Endometrium (tissue), 2 donors: ENCODE measurements around the gene CTNNA2.

Experiments used
- FAIRE-seq: peaks from 2 replicates; lab custom pipeline; 2012; peaks lifted over from hg19 to GRCh38; lab: Jason Lieb, UNC
- donor health status: control.
- donor health status: control.

CTNNA2 gene

DNA sequence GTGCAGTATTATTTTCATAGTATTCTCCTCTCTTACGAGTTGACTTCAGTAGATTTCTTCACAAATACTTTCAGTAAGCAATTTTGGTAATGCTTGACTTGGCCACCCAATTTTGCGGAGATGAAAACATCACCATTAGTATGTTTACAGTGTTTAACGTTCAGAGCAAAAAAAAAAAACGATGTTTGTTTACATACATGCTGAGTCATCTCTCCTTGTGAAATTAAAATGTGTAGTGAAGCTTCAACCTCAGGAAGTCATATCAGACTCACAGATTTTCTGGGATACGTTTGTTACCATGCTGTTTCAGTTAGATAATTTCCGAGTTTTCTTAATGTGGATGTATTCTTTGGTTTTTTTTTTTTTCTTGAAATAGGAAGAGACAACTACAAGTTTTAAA is 100.1 kb downstream of the CTNNA2 start:
- FAIRE-seq = no peak

DNA sequence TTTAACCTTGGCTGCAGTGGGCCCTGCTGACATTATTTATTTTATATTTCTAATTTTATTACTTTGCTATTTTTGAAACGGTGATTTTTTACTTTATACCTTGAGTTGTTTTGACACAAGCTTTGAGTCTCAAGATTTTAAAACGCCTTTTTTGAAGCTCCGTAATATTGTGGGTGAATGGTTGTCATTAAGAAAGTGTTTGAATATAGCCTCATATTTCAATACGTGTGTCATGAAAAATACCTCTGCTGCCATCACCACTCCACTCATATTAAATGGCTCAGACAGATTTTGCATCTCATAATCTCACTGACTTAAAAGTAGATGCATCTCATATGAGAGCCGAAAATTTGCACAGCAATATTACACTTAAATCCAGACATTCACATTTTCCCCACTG is 106.6 kb downstream of the CTNNA2 start:
- no peak for FAIRE-seq

DNA sequence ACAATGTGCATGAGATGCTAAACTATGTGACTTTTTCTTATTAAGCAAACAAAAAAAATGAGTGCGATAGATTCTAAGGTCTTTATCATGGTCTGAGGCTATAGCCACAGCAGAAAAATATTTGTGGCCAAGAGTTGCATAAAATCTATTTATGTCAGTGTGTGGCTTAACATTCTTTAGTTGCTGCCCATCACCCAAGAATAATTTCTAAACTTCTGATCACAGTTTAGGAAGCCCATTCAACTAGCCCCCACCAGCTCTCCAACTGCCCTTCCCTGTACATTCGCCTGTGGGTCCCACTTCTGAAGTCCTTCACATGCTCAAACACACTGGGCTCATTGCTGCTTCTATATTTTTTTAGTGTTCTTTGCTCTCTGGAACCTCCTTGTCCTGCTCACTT is 107.1 kb downstream of the CTNNA2 start:
- no peak for FAIRE-seq

DNA sequence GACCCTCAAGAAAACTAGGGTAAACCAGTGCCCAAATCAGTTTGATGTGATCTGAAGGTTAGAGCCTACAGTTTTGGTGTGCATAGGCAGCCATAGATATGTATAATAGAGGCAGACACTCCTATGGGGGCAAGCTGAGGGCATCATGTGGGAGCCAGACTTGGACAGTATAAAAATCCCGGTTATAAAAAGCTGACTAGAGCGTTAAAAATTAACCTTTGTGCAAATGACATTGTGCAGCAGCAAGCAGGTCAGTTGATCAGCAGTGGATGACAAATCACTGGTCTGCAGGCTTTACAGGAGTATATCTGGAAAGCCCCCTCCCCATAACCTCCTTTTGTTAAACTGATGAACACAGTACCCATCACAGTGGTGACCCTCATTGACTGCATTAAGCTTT is 107.8 kb downstream of the CTNNA2 start:
- FAIRE-seq = no peak

DNA sequence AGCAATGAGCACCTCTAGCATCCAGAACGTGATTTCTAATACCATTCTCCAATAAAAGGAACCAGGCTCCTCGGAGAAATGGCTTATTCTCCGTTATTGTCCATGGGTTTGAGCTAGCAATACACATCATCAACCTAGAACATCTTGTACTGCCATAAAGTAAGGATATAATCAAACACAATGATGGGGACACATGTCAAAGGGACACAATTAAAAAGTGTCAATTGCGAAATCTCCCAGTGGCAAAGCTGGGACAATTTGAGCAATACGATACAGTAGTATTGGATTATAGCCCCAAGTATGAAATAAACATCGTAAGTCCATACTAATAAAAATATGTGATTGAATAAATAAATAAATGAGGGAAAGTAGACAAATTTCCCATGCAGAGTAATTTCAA is 108.4 kb downstream of the CTNNA2 start:
- no peak for FAIRE-seq

DNA sequence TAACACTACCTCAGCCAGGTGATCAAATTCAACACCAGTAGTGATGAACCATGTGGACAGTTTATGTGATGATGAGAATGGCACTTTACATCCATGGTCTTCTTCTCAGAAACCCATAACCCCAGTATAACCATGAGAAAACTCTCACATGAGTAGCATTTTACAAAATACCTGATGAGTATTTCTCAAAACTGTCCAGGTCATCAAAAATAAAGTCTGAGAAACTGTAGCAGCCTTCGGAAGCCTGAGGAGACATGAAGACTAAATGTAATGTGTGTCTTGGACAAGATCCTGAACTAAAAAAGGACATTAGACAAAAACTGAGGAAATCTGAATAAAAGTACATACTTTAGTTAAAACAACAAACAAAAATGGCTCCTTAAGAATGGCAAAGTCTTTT is 108.9 kb downstream of the CTNNA2 start:
- no peak for FAIRE-seq

DNA sequence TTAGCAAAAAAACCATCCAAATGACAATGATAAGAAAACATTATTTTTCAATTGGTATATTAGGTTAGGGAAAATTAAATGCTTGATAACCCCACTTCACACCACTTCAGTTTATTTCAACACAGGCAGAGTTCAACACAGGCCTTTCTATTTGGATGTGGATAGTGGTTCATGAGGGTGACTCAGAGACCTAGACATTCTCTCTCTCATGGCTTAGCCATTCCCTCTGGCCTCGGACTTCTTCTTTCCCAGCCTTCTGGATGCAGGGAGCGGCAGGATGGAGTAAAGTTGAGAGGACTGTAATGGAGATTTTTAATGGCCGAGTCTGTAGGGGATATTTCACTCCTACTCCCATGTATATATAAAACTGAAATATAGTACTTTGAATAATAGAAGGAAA is 109.7 kb downstream of the CTNNA2 start:
- no peak for FAIRE-seq

DNA sequence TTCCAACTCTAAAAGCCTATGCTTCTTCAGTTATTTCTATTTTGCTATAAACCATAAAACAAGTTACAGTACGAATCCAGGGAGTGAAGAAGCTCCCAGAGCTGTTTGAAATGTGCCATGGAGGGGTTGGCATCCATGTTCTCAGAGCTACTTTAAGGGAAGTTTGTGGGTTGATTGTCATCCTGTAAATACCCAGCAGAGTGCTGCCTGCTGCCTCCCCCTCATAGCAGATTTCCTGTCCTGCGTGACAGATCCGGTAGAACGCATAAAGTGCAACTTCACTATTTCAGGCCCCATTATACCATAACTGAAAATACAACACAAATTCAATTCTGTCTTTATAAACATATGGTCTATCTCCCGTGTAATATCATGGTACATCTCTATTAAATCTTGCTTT is 114.4 kb downstream of the CTNNA2 start:
- no peak for FAIRE-seq

DNA sequence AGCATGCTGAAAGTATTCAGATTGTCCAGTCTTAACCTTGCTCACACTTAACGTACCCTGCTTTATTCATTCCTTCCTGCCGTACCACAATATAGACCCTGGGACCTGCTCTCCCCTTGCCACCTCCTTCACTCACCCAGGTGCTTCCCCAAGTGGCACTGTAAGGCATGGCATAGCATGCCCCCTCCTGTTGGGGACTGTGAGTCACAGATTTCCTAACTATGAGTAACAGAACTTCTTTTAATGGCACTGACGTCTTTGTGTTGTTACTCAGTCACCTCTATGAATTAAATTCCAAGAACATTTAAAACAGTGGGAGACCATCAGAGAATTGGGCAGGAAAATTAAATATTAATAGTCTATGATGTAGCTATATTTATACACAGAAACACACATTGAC is 117.2 kb downstream of the CTNNA2 start:
- FAIRE-seq = no peak

DNA sequence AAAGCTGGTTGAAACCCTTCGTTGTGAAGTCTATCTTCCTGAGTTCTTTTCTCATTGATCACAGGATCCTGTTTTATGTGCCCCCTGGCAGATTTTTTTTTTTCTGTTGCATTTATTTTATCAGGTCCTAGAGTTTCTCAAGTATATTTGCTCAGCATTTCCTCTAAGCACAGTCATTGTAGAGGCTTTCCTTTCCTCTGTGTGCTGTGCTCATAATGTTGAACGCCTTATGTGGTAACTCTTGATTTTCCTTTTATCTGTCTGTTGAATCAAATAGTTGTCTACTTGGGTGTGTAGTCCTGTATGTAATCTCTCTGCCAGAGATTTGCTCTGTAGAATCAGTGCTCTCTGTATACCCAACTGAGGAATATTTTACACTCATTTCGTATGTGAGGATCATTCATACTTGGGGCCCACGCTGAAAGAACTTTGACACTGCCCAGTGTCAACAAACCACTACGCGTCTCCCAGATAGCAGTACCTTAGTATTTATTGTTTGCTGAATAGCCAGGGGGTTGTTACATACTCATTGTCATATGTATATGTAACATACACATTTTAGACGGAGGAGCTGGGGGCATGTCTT is 118.2 kb downstream of the CTNNA2 start:
- FAIRE-seq = no peak

DNA sequence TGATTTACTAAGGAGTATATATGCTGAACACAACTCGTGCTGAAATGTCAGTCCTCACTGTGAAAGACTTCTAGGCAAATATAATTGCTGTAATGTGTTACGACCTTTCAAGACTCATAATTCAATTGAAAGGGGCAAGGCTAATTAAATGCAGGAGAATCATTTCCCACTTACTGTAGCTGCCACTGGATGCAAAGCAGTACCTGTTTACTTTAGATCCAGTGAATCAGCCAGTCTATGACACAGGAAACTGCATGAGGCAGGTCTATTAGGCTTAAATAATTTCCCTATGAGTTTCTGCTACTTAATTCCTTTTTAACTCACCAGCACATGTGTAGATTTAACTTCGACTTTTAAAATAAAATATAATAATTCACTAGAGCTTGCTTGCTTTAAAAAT is 125.6 kb downstream of the CTNNA2 start:
- FAIRE-seq = no peak

DNA sequence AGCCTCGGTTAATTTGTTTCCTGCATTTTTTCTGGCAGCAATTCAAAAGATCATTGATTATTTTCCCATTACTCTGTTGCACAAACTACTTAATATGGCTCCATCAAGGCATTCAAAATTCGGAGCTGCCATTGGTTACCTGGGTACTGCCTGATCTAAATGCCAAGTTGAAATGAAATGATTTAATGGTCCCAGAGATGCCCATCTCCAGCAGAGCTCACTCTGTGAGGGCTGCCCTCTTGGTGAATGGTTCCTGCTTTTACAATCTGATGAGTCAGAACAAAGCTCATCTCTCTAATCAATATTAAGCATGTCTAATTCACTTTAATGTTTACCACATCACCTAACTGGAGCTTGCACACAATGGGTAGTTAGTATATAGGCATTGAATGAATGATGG is 126.1 kb downstream of the CTNNA2 start:
- FAIRE-seq = no peak

DNA sequence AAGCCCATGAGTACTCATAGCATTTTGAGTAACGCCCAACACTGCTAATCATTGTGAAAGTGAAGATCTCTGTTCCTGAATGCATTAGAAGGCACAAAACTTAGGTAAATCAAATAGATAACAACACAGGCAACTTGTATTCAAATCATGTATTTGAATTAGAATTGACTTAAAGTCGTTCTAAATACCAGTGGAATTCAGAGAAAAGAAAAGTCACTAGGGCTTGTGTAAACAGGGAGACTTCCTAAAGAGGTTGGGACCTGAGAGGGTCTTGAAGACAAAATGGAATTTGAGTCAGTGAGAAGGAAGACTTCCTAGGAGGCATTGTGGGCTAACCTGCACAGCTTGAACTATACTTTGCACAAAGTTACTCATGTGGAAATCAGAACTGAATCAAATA is 127.2 kb downstream of the CTNNA2 start:
- FAIRE-seq = no peak

DNA sequence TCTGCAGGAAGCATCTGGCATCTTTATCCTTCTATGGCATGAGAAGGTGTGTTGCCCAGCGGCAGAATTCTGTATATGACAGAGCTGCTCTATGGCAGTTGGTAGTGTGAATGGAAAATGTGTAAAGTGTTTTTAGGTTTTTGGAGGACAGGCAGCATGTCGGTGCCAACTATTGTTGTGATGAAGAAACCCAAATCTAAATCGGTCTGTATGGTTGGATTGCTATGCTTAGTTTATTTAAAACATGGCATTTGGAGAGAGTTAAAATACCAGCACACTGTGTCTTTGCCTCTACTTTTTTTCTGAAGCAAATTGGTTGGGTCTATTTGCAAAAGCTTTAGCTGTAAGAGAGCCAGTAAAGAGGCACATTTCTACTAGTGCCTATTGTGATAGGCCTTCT is 136.7 kb downstream of the CTNNA2 start:
- no peak for FAIRE-seq

DNA sequence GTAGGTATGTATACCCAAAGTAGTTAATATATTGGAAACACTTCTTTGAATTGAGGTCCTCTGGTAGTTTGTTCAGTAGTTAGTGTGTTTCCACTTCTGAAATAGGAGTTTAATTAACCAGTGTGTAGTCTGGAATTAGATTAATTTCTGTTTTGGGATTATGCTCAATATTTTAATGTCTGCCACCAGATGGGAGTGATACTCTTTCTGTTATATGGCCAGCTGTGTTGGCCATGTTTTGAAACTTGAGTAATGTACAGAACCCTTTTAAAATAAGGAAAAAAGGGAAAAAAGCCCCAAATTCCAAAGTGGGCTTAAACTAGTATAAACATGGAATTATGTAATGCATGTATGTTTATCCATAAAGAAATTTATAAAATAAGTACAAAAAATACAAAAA is 147.7 kb downstream of the CTNNA2 start:
- FAIRE-seq = no peak

DNA sequence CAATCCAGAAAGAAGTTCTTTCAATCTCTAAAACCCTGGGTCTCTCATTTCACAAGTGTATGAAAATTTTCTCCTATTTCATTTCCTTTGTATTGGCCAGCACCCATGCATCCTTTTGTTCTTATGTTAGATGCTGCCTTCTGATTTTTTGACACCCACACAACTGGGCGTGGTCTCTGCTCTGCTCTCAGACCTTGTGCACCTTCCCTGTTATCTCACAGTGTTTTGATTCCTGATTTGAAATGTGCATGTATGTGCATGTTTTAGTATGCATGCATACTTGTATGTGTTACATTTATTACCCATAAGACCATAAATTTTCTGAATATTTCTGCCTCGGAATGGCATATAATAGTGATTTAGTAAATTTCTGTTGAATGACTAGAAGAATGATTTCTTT is 152.2 kb downstream of the CTNNA2 start:
- no peak for FAIRE-seq

DNA sequence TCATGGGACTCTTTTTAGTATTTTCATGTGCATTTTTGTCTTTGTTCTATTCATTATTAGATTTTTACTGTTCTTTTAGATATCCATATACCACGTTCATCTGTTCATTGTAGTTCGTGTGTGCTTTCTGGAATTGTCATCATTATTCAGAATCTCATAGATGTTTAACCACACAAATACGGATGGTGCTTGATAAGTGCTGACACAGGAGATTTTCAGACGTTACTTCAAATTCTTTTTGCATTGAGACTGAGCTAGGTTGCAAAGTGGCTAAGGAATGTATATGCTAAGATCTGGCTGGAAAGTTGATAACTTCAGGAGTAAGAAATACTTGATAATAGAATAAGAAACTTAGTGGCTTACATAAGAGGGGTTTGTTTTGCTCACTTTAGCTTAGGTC is 153.6 kb downstream of the CTNNA2 start:
- no peak for FAIRE-seq

DNA sequence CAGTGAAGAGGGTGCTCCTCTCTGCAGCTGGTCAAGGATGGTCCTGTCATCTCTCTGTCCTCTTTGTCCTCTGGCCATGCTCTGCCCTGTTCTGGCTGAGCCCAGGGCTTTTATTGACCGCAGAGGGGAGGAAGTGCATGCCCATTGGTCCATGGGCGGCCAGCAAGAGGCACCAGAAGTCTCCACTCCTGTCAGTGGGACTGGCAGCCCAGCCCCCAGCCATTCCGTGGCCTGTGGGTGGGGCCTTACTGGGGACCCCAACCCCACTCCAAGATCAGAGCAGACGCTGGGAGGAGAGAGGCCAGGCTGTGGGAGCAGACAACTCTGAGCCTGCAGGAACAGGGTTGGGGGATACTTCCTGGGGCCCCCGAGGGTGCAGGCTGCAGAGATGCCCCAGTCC is 156.9 kb downstream of the CTNNA2 start:
- FAIRE-seq = no peak

DNA sequence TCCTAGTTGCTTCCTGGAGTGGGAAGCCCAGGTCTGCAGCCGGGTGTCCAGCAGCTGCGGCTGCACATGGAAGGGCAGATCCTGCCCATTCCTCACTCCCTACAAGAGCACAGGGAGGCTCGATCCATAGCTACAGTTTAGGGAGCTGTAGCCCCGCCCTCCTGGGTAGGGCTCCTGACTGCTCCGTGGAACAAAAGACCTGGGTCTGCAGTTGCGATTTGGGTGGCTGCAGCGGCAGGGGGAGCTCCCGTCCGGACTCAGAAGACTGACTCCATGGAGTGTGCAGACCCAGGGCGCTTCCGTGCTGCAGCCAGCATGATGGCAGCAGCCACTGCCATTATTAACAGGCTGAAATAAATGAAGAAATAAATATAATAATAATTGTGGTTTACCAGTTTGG is 157.3 kb downstream of the CTNNA2 start:
- FAIRE-seq = no peak

DNA sequence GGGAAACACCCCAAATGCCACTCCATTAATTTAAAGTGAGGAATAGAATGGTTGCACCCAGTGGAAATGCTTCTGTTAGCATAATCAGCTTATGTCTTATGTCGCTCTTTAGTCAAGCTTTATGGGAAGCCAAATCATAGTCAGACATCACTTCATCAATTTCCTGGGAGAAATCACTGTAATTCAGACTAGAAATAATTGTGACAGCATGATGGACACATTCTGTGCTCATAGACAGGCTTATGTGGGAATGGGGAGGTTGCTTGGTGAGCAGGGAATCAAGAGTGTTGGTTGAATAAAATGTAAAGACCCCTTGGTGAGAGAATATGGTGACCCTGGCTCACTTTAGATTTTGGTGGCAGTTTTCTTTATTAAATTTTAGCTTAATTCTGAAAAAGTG is 174.0 kb downstream of the CTNNA2 start:
- FAIRE-seq = no peak

DNA sequence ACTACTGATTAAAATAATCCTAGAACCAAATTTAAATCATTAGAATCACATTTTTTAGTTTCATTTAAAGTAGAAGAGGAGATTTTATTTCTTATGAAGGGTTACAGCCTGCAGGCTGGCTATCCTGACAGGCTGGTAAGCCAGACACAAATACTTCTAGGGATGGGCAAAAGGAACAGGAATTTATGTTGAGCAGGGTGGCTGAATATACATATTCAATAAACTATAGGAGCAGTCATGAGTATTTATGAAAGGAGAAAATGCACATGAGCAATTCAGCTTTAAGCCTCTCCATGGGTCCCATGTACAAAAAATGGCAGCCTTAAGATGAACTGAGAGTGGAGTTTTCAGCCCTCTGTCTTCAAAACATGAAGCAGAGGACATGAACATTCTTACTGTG is 182.4 kb downstream of the CTNNA2 start:
- no peak for FAIRE-seq

DNA sequence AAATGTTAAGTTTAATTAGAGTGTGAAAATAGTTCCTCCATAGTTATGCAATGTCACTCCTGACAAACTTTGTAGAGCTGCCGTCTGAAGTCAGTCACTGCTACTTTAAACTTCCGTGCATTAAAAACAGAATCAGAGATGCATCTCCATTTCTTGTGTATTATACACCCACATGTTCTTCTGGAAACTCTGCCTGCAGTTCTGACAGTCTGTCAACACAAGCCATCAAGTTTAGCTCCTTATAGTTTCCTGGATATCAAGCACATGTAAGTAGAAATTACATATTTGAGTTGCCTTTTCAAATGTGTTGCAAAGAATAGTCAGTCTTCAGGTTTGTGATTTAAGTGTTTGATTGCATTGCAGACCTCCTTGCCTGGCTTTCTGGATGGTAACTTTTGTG is 184.3 kb downstream of the CTNNA2 start:
- no peak for FAIRE-seq

DNA sequence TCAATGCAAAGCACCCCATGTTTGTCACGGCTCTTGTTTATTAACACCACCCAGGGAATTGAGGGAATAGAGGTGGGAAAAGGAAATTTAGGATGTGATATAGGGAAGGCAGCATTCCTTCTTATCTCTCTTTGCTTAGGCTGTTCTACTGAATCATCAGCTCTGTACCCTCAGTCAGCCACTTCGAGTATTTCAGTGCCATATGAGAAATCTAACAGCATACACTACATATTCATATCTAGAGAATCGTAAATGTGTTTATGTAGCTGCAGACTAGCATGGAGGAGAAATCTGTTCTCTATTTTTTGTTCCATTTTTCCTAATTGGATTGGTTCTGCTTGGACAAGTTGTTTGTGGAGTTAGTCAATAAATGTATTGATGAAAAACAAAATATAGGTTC is 187.8 kb downstream of the CTNNA2 start:
- FAIRE-seq = no peak

DNA sequence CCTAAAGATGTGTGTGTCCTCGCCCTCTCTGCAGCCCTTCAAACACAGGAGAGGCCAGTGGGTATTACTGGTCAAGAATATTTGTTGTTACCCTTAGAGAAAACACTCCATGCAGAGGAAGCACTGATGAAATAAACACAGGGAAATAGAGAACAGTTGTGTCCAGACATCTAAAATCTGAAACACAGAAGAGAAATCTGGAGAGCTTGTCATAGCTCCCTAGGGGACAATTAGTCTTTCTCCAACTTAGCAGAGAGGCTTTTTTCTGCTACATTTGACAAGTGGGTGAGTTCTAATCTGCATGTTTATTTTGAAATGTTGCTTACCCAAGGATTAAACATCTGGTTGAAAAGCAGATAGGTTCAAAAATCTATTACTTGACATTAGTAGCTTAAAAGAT is 190.1 kb downstream of the CTNNA2 start:
- no peak for FAIRE-seq

DNA sequence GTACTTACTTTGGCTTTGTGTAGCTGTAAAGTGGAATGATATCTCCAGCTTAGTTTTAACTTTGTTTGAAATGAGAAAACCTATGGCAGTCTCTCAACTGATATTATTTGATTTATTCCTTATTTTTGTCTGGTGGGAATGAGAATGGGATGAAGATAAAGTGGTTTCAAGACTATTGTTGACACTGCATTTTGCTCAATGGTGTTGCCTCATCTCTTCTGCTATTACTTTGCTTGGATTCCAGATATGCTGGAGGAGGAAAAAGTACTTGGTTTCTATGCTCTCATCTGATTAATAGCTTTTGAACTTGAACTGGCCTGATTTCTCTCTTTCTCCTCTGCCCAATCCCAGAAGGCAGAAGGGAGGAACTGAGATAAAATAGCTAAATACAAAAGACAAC is 198.2 kb downstream of the CTNNA2 start:
- FAIRE-seq = no peak
